ENCODE data around the gene SLC12A8. TPM values are rescaled to one million over a fixed set of nuclear protein-coding genes. Genes with fewer than 3 reads are reported as not detected.

Gene SLC12A8
- total and polyA plus RNA-seq, 4 experiments from 2014 or later, result not detected

- Mint-ChIP-seq H3K4me1 (peaks cover 0 to 2% (median under 1%) of the 10 kb centered on the region in 4 donors), H3K4me3 (no peak overlapping the region), H3K27ac (peak overlapping the region in 1 of 7 donors; percentile 49), H3K27me3 (peaks cover 17 to 19% of the 10 kb centered on the region in 2 donors), H3K9me3 (peaks cover 0 to 2% (median 0%) of the 10 kb centered on the region in 8 donors), H3K36me3 (no peaks in the 10 kb centered on the region)
- no peak for DNase-seq
- intact Hi-C loops (cut with micrococcal nuclease), result no loop called here
- ChIA-PET POLR2A (ENCODE audit: partially characterized antibody) (no interaction called here), CTCF (ENCODE audit: partially characterized antibody) (no interaction called here)
- Histone ChIP-seq H3K9me3 (ENCODE audit: control insufficient read depth in 1 of 2, low read length in 2 of 2) (no peaks in the 10 kb centered on the region), H3K4me1 (ENCODE audit: insufficient read depth, low read length) (peaks cover 1% of the 10 kb centered on the region), H3K27me3 (ENCODE audit: insufficient read depth, low read length) (no peaks in the 10 kb centered on the region), H3K36me3 (ENCODE audit: insufficient read depth, low read length) (no peaks in the 10 kb centered on the region), H3K27ac (ENCODE audit: low read depth, low read length) (no peak overlapping the region), H3K4me3 (ENCODE audit: low read length in 2 of 2) (no peak overlapping the region)
Measured at GRCh38 chr3:125061646-125062045, 150.9 kb downstream of the SLC12A8 start.

- Histone ChIP-seq H3K27ac (ENCODE audit: low read depth, low read length) (no peak overlapping the region), H3K27me3 (ENCODE audit: insufficient read depth, low read length) (no peaks in the 10 kb centered on the region), H3K4me3 (ENCODE audit: low read length in 2 of 2) (no peak overlapping the region), H3K9me3 (ENCODE audit: control insufficient read depth in 1 of 2, low read length in 2 of 2) (no peaks in the 10 kb centered on the region), H3K36me3 (ENCODE audit: insufficient read depth, low read length) (no peaks in the 10 kb centered on the region), H3K4me1 (ENCODE audit: insufficient read depth, low read length) (peaks cover 6% of the 10 kb centered on the region)
- H3K4me3 Mint-ChIP-seq, result no peak overlapping the region
- H3K36me3 Mint-ChIP-seq, result no peaks in the 10 kb centered on the region
- H3K4me1 Mint-ChIP-seq, result peaks cover 0 to 7% (median 3%) of the 10 kb centered on the region in 4 donors
- H3K9me3 Mint-ChIP-seq, result peaks cover 0 to 2% (median 0%) of the 10 kb centered on the region in 8 donors
- DNase-seq, result no peak
- intact Hi-C loops (cut with micrococcal nuclease), result no loop called here
- ChIA-PET POLR2A (ENCODE audit: partially characterized antibody) (no interaction called here), CTCF (ENCODE audit: partially characterized antibody) (no interaction called here)
- no peak overlapping the region for H3K27ac Mint-ChIP-seq
- peaks cover 17 to 19% of the 10 kb centered on the region in 2 donors for H3K27me3 Mint-ChIP-seq
Measured at GRCh38 chr3:125061170-125061569, 151.4 kb downstream of the SLC12A8 start.

GRCh38 chr3:125059488-125060245, 152.9 kb downstream of the SLC12A8 start:
- no peaks in the 10 kb centered on the region for H3K9me3 ChIP-seq (ENCODE audit: control insufficient read depth in 1 of 2, low read length in 2 of 2)
- Mint-ChIP-seq H3K27ac (peak overlapping the region in 1 of 7 donors; percentile 13), H3K9me3 (peaks cover 0 to 2% (median 0%) of the 10 kb centered on the region in 8 donors), H3K27me3 (peaks cover 16 to 19% of the 10 kb centered on the region in 2 donors), H3K4me1 (peaks cover 2 to 9% (median 4%) of the 10 kb centered on the region in 4 donors), H3K36me3 (peaks cover 0 to 5% of the 10 kb centered on the region in 2 donors), H3K4me3 (no peak overlapping the region)
- no peak overlapping the region for H3K27ac ChIP-seq (ENCODE audit: low read depth, low read length)
- intact Hi-C loops (cut with micrococcal nuclease), result no loop called here
- POLR2A ChIA-PET (ENCODE audit: partially characterized antibody), result interaction anchor here (0.9 kb wide), 1 partner anchor 83 kb away, joined by 3 read pairs; no protein-coding TSS in a partner anchor
- CTCF ChIA-PET (ENCODE audit: partially characterized antibody), result no interaction called here
- no peak for DNase-seq
- H3K4me1 ChIP-seq (ENCODE audit: insufficient read depth, low read length), result peaks cover 7% of the 10 kb centered on the region
- H3K36me3 ChIP-seq (ENCODE audit: insufficient read depth, low read length), result no peaks in the 10 kb centered on the region
- H3K27me3 ChIP-seq (ENCODE audit: insufficient read depth, low read length), result no peaks in the 10 kb centered on the region
- H3K4me3 ChIP-seq (ENCODE audit: low read length in 2 of 2), result no peak overlapping the region

GRCh38 chr3:125058959-125059358, 153.6 kb downstream of the SLC12A8 start:
- no peak for DNase-seq
- Mint-ChIP-seq H3K9me3 (no peaks in the 10 kb centered on the region), H3K4me3 (no peak overlapping the region), H3K36me3 (peaks cover 0 to 7% of the 10 kb centered on the region in 2 donors), H3K27me3 (peaks cover 12 to 17% of the 10 kb centered on the region in 2 donors), H3K27ac (no peak overlapping the region), H3K4me1 (peaks cover 7 to 16% (median 10%) of the 10 kb centered on the region in 4 donors)
- Histone ChIP-seq H3K36me3 (ENCODE audit: insufficient read depth, low read length) (no peaks in the 10 kb centered on the region), H3K4me3 (ENCODE audit: low read length in 2 of 2) (no peak overlapping the region), H3K27ac (ENCODE audit: low read depth, low read length) (no peak overlapping the region), H3K9me3 (ENCODE audit: control insufficient read depth in 1 of 2, low read length in 2 of 2) (no peaks in the 10 kb centered on the region), H3K27me3 (ENCODE audit: insufficient read depth, low read length) (no peaks in the 10 kb centered on the region), H3K4me1 (ENCODE audit: insufficient read depth, low read length) (peaks cover 13% of the 10 kb centered on the region)
- ChIA-PET POLR2A (ENCODE audit: partially characterized antibody) (no interaction called here), CTCF (ENCODE audit: partially characterized antibody) (no interaction called here)
- intact Hi-C loops (cut with micrococcal nuclease), result no loop called here

- ChIA-PET CTCF (ENCODE audit: partially characterized antibody) (no interaction called here), POLR2A (ENCODE audit: partially characterized antibody) (no interaction called here)
- H3K4me1 ChIP-seq (ENCODE audit: insufficient read depth, low read length), result peaks cover 17% of the 10 kb centered on the region
- no peaks in the 10 kb centered on the region for H3K27me3 ChIP-seq (ENCODE audit: insufficient read depth, low read length)
- intact Hi-C loops (cut with micrococcal nuclease), result no loop called here
- Mint-ChIP-seq H3K36me3 (peaks cover 0 to 7% of the 10 kb centered on the region in 2 donors), H3K4me1 (peaks cover 11 to 20% (median 15%) of the 10 kb centered on the region in 4 donors), H3K4me3 (peak overlapping the region in 1 of 8 donors; percentile 23), H3K27ac (no peak overlapping the region), H3K9me3 (no peaks in the 10 kb centered on the region), H3K27me3 (peaks cover 9 to 14% of the 10 kb centered on the region in 2 donors)
- no peaks in the 10 kb centered on the region for H3K9me3 ChIP-seq (ENCODE audit: control insufficient read depth in 1 of 2, low read length in 2 of 2)
- no peaks in the 10 kb centered on the region for H3K36me3 ChIP-seq (ENCODE audit: insufficient read depth, low read length)
- no peak for DNase-seq
- H3K4me3 ChIP-seq (ENCODE audit: low read length in 2 of 2), result no peak overlapping the region
- H3K27ac ChIP-seq (ENCODE audit: low read depth, low read length), result no peak overlapping the region
Measured at GRCh38 chr3:125058529-125058928, 154.0 kb downstream of the SLC12A8 start.

- H3K4me3 ChIP-seq (ENCODE audit: low read length in 2 of 2), result no peak overlapping the region
- ChIA-PET POLR2A (ENCODE audit: partially characterized antibody) (no interaction called here), CTCF (ENCODE audit: partially characterized antibody) (no interaction called here)
- H3K27ac Mint-ChIP-seq, result peak overlapping the region in 4 of 7 donors; percentile 26 to 81 (median 28)
- intact Hi-C loops (cut with micrococcal nuclease), result no loop called here
- no peaks in the 10 kb centered on the region for H3K27me3 ChIP-seq (ENCODE audit: insufficient read depth, low read length)
- H3K9me3 ChIP-seq (ENCODE audit: control insufficient read depth in 1 of 2, low read length in 2 of 2), result no peaks in the 10 kb centered on the region
- peaks cover 8 to 10% of the 10 kb centered on the region in 2 donors for H3K27me3 Mint-ChIP-seq
- no peak for DNase-seq
- H3K36me3 ChIP-seq (ENCODE audit: insufficient read depth, low read length), result no peaks in the 10 kb centered on the region
- no peak overlapping the region for H3K27ac ChIP-seq (ENCODE audit: low read depth, low read length)
- peak overlapping the region in 7 of 8 donors; percentile 8 to 74 (median 63) for H3K4me3 Mint-ChIP-seq
- no peaks in the 10 kb centered on the region for H3K9me3 Mint-ChIP-seq
- H3K36me3 Mint-ChIP-seq, result peaks cover 0 to 11% of the 10 kb centered on the region in 2 donors
- H3K4me1 ChIP-seq (ENCODE audit: insufficient read depth, low read length), result peaks cover 29% of the 10 kb centered on the region
- peaks cover 23 to 32% (median 27%) of the 10 kb centered on the region in 4 donors for H3K4me1 Mint-ChIP-seq
Measured at GRCh38 chr3:125057186-125057850, 155.2 kb downstream of the SLC12A8 start.
